NCI-H2171 treated with DMSO at 0.1 percent for 48 hours (cell line): ENCODE measurements around the gene HGFAC.

ENCODE experiments used
- DNase-seq: peaks from one replicate; lab custom pipeline; 2025; lab: John Stamatoyannopoulos, UW

The HGFAC gene

GRCh38 chr4:3426465-3427133 is 15.2 kb upstream of the HGFAC start:
- DNase-seq = no peak

GRCh38 chr4:3427134-3427476 is 14.7 kb upstream of the HGFAC start:
- no peak for DNase-seq

- peak; percentile 33 for DNase-seq
These were observed 13.9 kb upstream of the HGFAC start for GRCh38 chr4:3427706-3428446.

GRCh38 chr4:3429651-3430050 is 12.1 kb upstream of the HGFAC start:
- DNase-seq = no peak

- DNase-seq = no peak
These were observed 11.2 kb upstream of the HGFAC start for GRCh38 chr4:3430524-3430923.

- no peak for DNase-seq
These were observed 10.2 kb upstream of the HGFAC start for GRCh38 chr4:3431446-3431993.

- DNase-seq = no peak
These were observed 9.4 kb upstream of the HGFAC start for GRCh38 chr4:3432381-3432790.

GRCh38 chr4:3433138-3433869 is 8.5 kb upstream of the HGFAC start:
- DNase-seq = no peak

- no peak for DNase-seq
These were observed 6.7 kb upstream of the HGFAC start for GRCh38 chr4:3434881-3435685.

GRCh38 chr4:3435686-3435956 is 6.1 kb upstream of the HGFAC start:
- no peak for DNase-seq

- DNase-seq = no peak
These were observed 5.5 kb upstream of the HGFAC start for GRCh38 chr4:3436048-3436797.

- peak; percentile 53 for DNase-seq
These were observed 4.8 kb upstream of the HGFAC start for GRCh38 chr4:3436798-3437581.

- DNase-seq = peak; percentile 4
These were observed 4.2 kb upstream of the HGFAC start for GRCh38 chr4:3437582-3437936.

GRCh38 chr4:3437998-3438846 is 3.5 kb upstream of the HGFAC start:
- DNase-seq = no peak

- no peak for DNase-seq
These were observed 3.0 kb upstream of the HGFAC start for GRCh38 chr4:3438847-3439180.

GRCh38 chr4:3439391-3439790 is 2.4 kb upstream of the HGFAC start:
- no peak for DNase-seq

- DNase-seq = no peak
These were observed 1.8 kb upstream of the HGFAC start for GRCh38 chr4:3440011-3440410.

GRCh38 chr4:3440979-3441500 is 728 bp upstream of the HGFAC start:
- no peak for DNase-seq

- no peak for DNase-seq
These were observed 741 bp downstream of the HGFAC start for GRCh38 chr4:3442460-3442958.
